Panc1 (cell line): ENCODE data around the gene BDH2. TPM values are rescaled to one million over a fixed set of nuclear protein-coding genes. Genes with fewer than 3 reads are reported as not detected.

Experiments
- ATAC-seq: fragments of 200-7000 bp; cut with Tn5 transposase; 2 replicates; pipeline ENCODE4 v1.9.1; 2020; ENCODE audit warnings: mild to moderate bottlenecking, moderate library complexity
- BruUV-seq: library from RNA; stranded (reverse); fragments of 400-500 nt; replicated peaks from 2 replicates; lab custom pipeline; 2021; lab: Mats Ljungman, UMichigan
- CTCF ChIA-PET: fragments of 300-600 bp; sonication (Branson Sonifier 250); formaldehyde crosslinking; loops from one replicate; lab custom pipeline; 2022; ENCODE audit warnings: antibody characterized with exemption; lab: Charles Lee
- POLR2A ChIA-PET: fragments of 300-600 bp; sonication (Branson Sonifier 250); formaldehyde crosslinking; loops from one replicate; lab custom pipeline; 2022; ENCODE audit warnings: antibody characterized with exemption; lab: Charles Lee
- DNase-seq: peaks from one replicate; pipeline ENCODE4 v3.0.0-alpha.2; 2010; ENCODE audit warnings: low read depth, low spot score
- H3K27ac ChIP-seq: 2 replicates; pipeline ENCODE4 v1.5.1; 2011; ENCODE audit warnings: mild to moderate bottlenecking, low read length, inconsistent platforms
- H3K27me3 ChIP-seq: fragments of 200-500 bp; sonication (Bioruptor generic); 2 replicates; pipeline ENCODE4 v1.6.0; 2014; ENCODE audit warnings: low read length, inconsistent platforms; ENCODE audit not compliant: control insufficient read depth, insufficient read depth
- H3K36me3 ChIP-seq: fragments of 200-500 bp; sonication (Bioruptor generic); 2 replicates; pipeline ENCODE4 v1.5.1; 2014; ENCODE audit warnings: inconsistent platforms, mild to moderate bottlenecking, low read length, moderate library complexity; ENCODE audit not compliant: control insufficient read depth, insufficient read depth
- H3K4me1 ChIP-seq: 2 replicates; pipeline ENCODE4 v1.5.1; 2011; ENCODE audit warnings: inconsistent platforms, mild to moderate bottlenecking, low read length, moderate library complexity; ENCODE audit not compliant: control insufficient read depth, insufficient read depth
- H3K4me3 ChIP-seq, 2 experiments: 2 replicates each; pipeline ENCODE4 v1.5.1; 2011 to 2012; ENCODE audit warnings: low read depth in 2 of 2, low read length in 2 of 2, mild to moderate bottlenecking in 2 of 2, inconsistent platforms in 1 of 2, moderate library complexity in 1 of 2
- H3K9me3 ChIP-seq: fragments of 200-500 bp; sonication (Bioruptor generic); 2 replicates; pipeline ENCODE4 v1.5.1; 2014; ENCODE audit warnings: low read depth, mild to moderate bottlenecking, inconsistent platforms, low read length, moderate library complexity; ENCODE audit not compliant: control insufficient read depth, insufficient read depth
- POLR2AphosphoS5 ChIP-seq: IDR thresholded peaks from 2 replicates; pipeline ENCODE4 v1.6.1; 2012; ENCODE audit warnings: mild to moderate bottlenecking, low read depth, low read length, moderate library complexity
- SIN3A ChIP-seq: IDR thresholded peaks from 2 replicates; pipeline ENCODE4 v1.6.1; 2012; ENCODE audit warnings: low read depth, mild to moderate bottlenecking, low read length, moderate library complexity, borderline replicate concordance; ENCODE audit not compliant: insufficient read depth
- TCF7L2 ChIP-seq: IDR thresholded peaks from 2 replicates; pipeline ENCODE4 v1.6.1; 2011; ENCODE audit warnings: mild to moderate bottlenecking, low read depth, low read length, inconsistent platforms
- in situ Hi-C: cut with HindIII; loops from 2 replicates; pipeline ENCODE4 v1.10.0; 2016; ENCODE audit warnings: low sequenced_read_pairs, low pct_unique_long_range_greater_than_20kb
- intact Hi-C: fragments of 100-400 bp; cut with micrococcal nuclease; formaldehyde crosslinking; loops from one replicate; pipeline ENCODE4 v1.10.0; 2022; ENCODE audit not compliant: unreplicated experiment
- total RNA-seq: library from RNA; stranded (reverse); gene quantifications from one replicate; pipeline ENCODE4 v1.2.1, GENCODE V29; 2021; ENCODE audit not compliant: unreplicated experiment
- TF ChIP-seq, protein P1 (sequence below), 2 experiments: IDR thresholded peaks; 2 replicates each; pipeline ENCODE4 v1.6.1; 2011 to 2012; ENCODE audit warnings: low read depth in 2 of 2, control low read depth in 1 of 2, low read length in 1 of 2, mild to moderate bottlenecking in 1 of 2, moderate library complexity in 1 of 2; ENCODE audit not compliant: insufficient read depth in 1 of 2
- TF ChIP-seq, protein P2 (sequence below): fragments of 450-650 bp; IDR thresholded peaks from 2 replicates; pipeline ENCODE4 v1.5.1; 2017; ENCODE audit warnings: mild to moderate bottlenecking

Gene BDH2
- total RNA-seq, 1 experiment from 2014 or later, result 0.98 TPM

DNA sequence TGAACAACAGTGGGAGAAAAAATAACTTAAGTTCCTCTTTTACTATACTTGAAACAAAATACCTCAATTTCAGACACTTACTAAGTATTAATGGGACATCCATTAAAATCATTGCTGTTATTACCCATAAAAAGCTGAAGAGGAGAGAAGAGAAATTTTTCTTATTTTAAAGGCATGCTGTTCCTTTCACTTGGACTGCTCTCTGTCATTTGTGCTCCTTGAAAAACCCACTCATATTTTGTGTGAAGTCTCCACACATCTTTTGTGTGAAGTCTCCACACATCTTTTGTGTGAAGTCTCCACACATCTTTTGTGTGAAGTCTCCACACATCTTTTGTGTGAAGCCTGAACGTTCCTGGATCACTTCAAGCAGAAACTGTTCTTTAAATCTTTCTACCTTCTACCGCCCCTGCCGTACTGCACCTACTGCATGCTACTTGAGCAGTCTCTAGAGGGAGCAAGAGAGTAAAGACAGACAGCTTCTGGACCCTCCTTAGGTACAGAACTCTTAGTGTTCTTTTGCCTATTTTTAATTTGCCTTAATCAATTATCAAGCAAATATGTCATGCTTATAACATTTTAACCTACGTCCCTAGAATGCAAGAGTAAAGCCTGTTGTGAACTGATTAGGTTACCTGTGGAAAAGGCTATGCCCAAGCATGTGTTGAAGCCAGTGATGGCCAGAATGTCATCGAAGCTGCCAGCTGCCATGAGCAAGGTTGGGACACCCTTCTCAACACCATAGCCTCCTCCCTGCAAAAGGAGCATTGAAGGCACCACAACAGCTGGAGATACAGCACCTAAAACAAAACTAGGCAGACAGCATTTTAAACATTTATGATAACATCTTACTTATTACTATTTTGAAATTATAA is 53.0 kb downstream of the BDH2 start:
- DNase-seq (peak; percentile 20), ATAC-seq (peak; percentile 87)
- H3K36me3 ChIP-seq, result no peaks in the 10 kb centered on the region
- intact Hi-C loops, result no loop called here
- H3K4me3 ChIP-seq, result no peak overlapping the region
- POLR2A ChIA-PET, result no interaction called here
- TF ChIP-seq, protein P1, sequence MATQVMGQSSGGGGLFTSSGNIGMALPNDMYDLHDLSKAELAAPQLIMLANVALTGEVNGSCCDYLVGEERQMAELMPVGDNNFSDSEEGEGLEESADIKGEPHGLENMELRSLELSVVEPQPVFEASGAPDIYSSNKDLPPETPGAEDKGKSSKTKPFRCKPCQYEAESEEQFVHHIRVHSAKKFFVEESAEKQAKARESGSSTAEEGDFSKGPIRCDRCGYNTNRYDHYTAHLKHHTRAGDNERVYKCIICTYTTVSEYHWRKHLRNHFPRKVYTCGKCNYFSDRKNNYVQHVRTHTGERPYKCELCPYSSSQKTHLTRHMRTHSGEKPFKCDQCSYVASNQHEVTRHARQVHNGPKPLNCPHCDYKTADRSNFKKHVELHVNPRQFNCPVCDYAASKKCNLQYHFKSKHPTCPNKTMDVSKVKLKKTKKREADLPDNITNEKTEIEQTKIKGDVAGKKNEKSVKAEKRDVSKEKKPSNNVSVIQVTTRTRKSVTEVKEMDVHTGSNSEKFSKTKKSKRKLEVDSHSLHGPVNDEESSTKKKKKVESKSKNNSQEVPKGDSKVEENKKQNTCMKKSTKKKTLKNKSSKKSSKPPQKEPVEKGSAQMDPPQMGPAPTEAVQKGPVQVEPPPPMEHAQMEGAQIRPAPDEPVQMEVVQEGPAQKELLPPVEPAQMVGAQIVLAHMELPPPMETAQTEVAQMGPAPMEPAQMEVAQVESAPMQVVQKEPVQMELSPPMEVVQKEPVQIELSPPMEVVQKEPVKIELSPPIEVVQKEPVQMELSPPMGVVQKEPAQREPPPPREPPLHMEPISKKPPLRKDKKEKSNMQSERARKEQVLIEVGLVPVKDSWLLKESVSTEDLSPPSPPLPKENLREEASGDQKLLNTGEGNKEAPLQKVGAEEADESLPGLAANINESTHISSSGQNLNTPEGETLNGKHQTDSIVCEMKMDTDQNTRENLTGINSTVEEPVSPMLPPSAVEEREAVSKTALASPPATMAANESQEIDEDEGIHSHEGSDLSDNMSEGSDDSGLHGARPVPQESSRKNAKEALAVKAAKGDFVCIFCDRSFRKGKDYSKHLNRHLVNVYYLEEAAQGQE (IDR thresholded peaks at IDR 0.05; ENCODE audit: insufficient read depth in 1 of 2, low read depth in 2 of 2, low read length in 1 of 2), result no peak
- no peak for TF ChIP-seq SIN3A
- TF ChIP-seq POLR2AphosphoS5, result no peak
- TF ChIP-seq, protein P2, sequence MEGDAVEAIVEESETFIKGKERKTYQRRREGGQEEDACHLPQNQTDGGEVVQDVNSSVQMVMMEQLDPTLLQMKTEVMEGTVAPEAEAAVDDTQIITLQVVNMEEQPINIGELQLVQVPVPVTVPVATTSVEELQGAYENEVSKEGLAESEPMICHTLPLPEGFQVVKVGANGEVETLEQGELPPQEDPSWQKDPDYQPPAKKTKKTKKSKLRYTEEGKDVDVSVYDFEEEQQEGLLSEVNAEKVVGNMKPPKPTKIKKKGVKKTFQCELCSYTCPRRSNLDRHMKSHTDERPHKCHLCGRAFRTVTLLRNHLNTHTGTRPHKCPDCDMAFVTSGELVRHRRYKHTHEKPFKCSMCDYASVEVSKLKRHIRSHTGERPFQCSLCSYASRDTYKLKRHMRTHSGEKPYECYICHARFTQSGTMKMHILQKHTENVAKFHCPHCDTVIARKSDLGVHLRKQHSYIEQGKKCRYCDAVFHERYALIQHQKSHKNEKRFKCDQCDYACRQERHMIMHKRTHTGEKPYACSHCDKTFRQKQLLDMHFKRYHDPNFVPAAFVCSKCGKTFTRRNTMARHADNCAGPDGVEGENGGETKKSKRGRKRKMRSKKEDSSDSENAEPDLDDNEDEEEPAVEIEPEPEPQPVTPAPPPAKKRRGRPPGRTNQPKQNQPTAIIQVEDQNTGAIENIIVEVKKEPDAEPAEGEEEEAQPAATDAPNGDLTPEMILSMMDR, result peak; percentile 77
- CTCF ChIA-PET, result no interaction called here
- H3K4me1 ChIP-seq, result no peaks in the 10 kb centered on the region
- H3K27ac ChIP-seq, result no peak overlapping the region
- no TSS peak for BruUV-seq
- no peaks in the 10 kb centered on the region for H3K27me3 ChIP-seq
- H3K9me3 ChIP-seq, result no peaks in the 10 kb centered on the region
- in situ Hi-C loops, result no loop called here

DNA sequence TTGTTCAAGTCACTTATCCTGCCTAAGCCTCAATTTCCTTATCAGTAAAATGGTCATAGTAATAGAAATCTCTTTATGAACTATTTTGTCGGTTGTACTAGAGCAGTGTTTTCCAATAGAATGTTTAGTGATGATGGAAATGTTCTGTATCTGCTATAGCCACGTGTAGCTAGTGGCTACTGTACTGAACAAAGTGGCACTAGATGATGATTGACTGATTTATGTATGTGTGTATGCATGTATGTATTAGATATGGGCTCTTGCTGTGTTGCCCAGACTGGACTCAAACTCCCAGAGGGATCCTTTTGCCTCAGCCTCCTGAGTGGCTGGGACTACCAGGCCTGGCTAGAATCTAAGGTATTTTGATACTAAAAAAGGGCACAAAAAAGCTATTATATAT is 55.5 kb downstream of the BDH2 start:
- POLR2A ChIA-PET, result no interaction called here
- CTCF ChIA-PET, result interaction anchor here (0.5 kb wide), 1 partner anchor 613 kb away, joined by 4 read pairs; no protein-coding TSS in a partner anchor
- DNase-seq (no peak), ATAC-seq (no peak)
- no peaks in the 10 kb centered on the region for H3K4me1 ChIP-seq
- TF ChIP-seq, protein P1 (IDR thresholded peaks at IDR 0.05; ENCODE audit: insufficient read depth in 1 of 2, low read depth in 2 of 2, low read length in 1 of 2), result no peak
- TF ChIP-seq POLR2AphosphoS5, result no peak
- TF ChIP-seq, protein P2, result no peak
- TF ChIP-seq TCF7L2, result no peak
- no peak for TF ChIP-seq SIN3A
- no peak overlapping the region for H3K4me3 ChIP-seq
- no peaks in the 10 kb centered on the region for H3K27me3 ChIP-seq
- in situ Hi-C loops (no loop called here), intact Hi-C loops (no loop called here)
- H3K27ac ChIP-seq, result no peak overlapping the region
- H3K36me3 ChIP-seq, result no peaks in the 10 kb centered on the region
- no TSS peak for BruUV-seq
- H3K9me3 ChIP-seq, result no peaks in the 10 kb centered on the region
